ENCODE measurements around the gene PRADC1.

Gene PRADC1

DNA sequence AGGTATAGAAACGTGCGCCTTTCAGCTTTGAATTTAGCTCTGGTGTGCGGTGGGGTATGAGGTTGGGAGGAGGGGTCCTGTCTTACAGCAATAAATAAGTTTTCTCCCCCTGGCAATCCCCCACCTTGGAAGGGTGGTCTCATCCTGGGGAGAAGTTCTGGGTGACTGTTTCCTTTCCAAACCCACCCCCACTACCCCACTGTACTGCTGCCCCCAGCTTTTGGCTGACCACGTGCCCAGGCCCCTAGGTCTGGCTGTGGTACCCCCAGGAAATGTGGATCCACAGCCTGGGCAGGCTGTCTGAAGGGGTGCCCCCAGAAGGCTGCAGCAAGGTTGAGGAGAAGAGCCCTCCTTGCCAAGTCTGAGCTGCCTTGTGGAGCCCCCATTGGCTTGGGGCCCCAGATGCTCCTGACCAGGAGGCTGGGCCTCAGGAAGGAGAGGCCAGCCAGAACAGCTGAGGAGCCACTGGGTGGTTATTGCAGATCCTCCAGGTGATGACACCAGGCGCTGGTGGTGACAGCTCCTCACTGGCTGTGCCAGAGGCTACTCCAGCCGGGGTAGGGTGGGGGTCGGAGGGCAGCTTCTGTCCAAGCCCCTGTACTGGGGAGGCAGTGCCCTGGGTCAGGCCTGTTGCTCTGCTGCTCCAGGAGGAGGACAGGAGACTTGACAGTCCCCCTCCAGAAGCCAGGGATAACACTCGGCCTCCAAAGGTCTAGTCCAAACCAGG lies 25.3 kb upstream of the PRADC1 start:
- no peak for DNase-seq

DNA sequence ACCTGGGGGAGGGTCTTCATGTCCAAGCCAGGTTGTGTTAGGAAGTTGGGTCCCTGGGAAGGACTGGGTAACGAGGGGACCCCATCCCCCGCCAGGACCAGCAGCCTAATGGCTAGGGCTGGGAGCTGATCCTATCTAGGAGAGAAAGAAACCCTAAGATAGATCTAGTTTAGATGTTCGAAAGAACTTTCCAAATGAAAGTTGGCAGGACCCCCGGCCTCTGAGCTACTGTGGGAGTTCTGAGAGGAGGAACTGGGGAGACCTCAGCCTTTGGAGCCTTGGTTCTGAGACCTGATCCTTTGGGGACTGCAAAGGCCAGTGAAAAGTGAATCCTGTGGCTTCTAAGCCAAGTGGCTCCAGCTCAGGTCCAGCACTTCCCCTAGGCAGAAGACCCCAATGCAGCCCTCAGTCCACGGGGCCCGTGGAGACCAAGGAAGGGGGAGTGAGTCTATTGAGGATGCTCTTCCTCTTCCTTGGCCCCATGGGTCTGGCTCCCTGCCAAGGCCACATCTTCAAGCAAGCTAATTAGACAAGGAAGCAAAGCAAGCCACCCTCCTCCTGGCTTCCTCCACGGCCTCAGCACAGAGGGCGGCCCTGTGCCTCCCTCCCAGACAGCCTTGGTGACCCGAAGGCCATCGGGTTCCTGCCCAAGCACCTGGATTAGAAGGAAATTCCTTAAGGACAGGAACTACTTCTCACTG lies 24.5 kb upstream of the PRADC1 start:
- DNase-seq, result no peak

GRCh38 chr2:73257021-73257420 lies 24.0 kb upstream of the PRADC1 start:
- no peak for DNase-seq

DNA sequence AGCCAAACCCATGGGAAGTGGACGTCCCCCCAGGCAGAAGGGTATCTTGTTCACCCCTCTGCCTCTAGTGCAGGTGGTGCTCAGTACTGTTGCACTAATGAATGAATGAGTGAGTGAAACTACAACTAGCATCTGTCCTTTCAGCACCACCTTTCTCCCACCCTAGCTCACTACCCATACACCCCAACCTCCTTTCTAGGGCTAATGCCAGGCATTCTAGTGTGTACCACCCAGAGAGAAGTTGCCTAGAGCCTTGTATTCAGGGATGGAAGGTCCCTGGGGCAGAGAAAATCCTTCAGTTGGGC lies 23.5 kb upstream of the PRADC1 start:
- DNase-seq, result no peak

DNA sequence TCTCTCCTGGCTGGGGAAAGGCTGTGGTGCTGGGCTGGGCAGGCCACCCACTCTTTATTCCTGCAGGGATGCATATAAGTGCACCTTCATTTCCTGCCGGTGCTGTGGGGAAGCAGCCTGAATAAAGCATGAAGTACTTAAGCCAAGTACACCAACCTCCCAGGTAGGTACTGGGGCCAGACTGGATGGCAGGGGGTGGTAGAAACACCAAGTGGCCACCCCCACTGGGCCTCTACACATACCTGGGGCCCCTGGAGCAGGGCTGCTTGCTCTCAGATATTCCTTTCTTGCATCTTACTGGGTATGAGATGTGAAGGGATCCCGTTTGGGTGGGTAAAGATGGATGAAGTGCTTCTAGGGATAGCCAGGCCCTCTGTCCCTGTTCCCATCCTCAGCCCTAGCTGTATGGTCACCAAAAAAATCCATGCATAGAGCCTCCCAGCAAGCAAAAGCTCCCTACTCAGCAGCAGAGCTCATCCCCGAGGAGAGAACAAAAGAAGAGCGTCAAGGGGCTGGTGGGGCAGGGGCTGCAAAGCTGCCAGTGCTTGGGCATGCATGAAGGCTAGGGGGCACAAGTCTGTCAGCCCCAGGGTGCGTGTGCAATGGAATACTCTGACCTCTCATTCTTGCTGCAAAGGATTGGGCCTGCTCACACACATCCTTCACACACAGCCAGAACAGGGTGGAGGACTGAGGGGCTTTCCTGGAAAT lies 23.0 kb upstream of the PRADC1 start:
- DNase-seq, result no peak

DNA sequence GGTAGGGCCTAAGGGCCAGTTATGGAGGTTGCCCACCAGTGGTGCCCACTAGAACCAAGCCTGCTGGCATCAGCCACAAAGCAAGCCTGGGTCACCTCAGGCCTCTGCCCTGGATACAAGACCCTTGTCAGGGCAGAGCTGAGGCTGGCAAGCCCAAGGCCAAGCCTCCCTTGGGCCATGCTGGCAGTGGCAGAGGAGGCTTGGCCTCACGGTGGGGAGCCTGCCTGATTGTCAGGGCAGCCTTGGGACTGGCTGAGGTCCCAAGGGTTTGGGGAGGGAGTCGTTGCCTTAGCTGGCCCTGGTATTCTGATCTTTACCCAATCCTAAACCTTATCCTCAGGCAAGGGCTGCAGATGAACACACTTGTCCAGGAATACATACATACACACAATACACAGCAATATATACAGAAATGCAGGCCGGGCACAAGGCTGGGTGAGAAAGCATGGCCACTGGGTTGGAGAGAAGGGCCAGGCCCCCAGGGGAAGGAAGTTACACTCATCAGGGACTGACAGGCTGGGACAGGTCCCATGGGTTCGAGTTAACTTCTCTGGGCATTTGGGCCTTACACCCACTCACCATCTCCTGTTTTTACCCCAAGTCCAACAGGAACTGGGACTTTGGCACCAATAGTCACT lies 22.1 kb upstream of the PRADC1 start:
- DNase-seq, result no peak

- DNase-seq, result no peak
These were observed 21.4 kb upstream of the PRADC1 start for GRCh38 chr2:73254343-73255006.

GRCh38 chr2:73253901-73254300 lies 20.9 kb upstream of the PRADC1 start:
- DNase-seq, result no peak

DNA sequence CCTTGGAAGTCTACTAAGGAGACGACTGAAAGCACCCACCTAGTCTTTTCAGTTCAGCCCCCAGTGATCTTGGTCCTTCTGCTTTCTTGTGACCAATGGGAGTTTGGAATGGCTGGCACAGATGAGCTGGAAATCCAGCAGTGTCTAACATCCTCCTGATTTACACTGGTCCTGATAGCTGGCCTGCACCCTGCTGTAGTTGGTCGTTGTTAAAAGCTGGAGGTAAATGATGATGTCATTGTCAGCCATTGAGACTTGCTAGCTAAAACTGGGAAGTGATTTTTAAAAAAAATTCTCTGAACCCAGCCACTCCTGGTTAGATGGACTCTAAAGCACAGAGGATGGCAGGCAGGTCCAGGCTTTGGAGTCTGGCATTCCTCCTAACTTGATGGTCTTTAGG lies 20.4 kb upstream of the PRADC1 start:
- no peak for DNase-seq

- no peak for DNase-seq
These were observed 19.4 kb upstream of the PRADC1 start for GRCh38 chr2:73252238-73253027.

DNA sequence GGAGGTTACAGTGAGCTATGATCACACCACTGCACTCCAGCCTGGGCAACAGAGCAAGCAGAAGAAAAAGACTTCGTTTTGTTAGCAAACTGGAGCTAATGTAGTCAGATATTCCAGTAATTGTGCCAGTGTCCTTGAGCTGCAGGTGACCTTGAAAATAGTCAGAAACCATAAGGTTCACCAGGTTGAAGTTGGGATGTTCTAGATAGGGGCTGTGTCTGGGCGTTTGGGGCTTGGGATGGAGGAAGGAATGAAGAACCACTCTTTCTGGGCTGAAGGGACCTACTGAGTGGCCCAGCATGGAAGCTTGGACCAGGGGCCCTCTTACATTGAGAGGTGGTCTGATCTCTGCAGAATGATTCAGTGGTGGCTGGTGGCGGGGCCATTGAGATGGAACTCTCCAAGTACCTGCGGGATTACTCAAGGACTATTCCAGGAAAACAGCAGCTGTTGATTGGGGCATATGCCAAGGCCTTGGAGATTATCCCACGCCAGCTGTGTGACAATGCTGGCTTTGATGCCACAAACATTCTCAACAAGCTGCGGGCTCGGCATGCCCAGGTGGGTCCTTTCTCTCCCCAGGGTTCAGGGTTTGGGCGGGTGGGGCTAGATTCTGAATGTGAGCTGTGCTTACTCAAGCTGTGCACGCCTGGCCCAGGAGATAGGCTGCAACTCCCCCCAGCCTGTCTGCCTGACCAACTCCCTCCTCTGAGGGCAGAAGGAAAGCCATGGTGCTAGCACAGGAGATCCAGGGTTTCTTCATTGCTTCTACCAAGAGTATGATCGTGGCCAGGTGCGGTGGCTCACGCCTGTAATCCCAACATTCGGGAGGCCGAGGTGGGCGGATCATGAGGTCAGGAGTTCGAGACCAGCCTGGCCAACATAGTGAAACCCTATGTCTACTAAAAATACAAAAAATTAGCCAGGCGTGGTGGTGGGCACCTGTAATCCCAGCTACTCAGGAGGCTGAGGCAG lies 18.1 kb upstream of the PRADC1 start:
- DNase-seq, result no peak

GRCh38 chr2:73249636-73250035 lies 16.6 kb upstream of the PRADC1 start:
- no peak for DNase-seq

GRCh38 chr2:73246850-73247249 lies 13.8 kb upstream of the PRADC1 start:
- DNase-seq, result no peak

DNA sequence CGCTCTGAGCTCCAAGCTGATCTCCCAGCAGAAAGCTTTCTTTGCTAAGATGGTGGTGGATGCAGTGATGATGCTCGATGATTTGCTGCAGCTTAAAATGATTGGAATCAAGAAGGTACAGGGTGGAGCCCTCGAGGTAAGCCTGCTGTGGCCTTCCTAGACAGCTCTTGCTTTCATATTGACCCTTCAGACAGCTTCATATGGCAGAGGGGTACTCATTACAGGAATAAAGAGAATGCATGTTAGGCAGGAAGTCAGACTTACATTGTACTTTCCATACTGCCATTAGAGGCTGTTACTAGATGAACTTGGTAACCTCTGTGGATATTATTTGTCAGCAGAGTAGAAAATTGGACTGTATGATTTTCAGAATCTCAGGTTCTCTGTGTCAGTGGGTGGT lies 11.5 kb upstream of the PRADC1 start:
- DNase-seq, result no peak

GRCh38 chr2:73243884-73244570 lies 11.0 kb upstream of the PRADC1 start:
- peak; percentile 59 for DNase-seq

DNA sequence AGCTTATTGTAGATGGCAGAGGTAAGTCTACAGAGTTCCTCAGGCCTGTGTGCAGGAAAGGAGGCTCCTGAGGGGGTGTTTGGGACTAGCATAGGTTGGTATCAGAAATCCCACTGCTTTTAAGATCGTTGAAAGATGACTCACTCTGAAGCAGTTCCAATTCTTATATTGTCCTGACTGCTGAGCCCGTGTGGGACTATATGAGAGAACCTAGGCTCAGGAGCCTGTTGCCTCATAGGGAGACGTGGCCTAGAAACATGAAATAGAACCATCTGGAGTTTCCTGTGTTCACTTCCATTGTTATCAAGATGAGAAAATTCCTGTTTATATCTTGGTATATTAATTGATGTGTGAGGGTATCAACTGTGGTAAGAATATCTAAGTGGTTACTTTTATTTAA lies 6.7 kb upstream of the PRADC1 start:
- DNase-seq, result no peak

- DNase-seq, result no peak
These were observed 5.9 kb upstream of the PRADC1 start for GRCh38 chr2:73238976-73239375.

DNA sequence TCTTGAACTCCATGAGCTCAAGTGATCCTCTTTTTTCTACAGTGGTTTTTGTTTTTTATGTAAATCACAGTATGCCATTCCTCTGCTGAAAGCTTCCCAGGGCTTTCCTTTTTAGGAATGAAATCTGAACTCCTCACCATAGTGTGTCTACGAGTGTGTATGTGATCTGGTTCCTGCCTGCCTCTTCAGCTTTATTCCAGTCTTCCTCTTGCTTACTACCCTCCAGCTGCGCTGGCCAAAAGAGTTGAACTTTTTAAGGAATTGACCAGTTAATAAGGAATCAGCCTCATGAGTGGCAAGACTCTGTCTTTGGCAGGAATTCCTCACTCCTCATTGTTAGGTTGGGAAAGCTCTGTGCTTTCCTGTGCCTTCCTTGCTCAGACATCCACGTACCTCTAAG lies 5.1 kb upstream of the PRADC1 start:
- no peak for DNase-seq

DNA sequence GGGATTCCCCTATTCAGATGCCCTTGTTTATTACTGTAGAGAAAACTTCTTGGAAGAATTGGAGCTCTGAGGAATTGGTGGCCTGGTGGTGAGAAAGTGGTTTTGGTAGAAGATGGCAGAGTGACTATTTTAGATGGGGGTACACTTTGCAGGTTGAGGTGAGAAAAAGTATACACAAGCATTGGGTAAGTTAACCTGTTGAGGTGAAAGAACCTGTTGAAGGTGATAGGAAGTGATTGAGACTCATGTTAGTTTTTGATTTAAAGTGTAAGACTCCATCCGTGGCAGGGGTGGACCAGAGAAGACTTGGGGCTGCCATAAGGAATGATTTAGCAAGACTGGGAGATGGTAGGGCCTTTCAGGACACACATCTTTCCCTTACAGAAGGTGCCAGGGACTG lies 4.1 kb upstream of the PRADC1 start:
- DNase-seq, result no peak

DNA sequence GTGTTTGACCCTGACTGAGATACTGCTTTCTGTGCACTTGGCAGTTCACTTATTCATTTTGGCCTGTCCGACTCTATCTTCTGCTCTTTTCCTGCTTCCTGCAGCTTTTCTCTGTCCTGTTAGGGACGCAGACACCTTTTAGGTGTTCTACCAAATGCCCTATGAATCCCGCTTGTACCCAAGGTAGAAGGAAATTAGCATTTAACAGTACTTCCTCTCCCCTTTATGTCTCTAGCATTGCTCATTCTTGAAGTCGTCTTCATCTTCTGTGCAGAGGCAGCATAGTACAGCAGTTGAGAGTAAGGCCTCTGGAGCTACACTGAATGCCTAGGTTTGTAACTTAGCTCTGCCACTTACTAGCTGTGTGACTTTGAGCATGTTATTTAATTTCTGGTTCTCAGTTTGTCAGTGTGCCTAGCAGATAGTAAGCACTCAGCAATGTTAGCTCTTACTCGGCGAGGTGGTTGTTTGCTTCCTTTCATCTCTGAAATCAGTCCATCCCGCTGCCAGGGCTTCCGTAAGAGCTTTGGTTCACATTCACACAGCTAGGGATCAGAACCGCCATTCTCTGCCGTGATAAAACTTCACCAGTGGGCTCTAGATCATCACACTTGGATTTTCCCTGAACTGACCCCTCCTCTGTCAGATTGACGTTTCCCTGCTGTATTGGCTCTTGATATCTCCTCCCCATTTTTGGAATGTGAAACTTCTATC lies 2.4 kb upstream of the PRADC1 start:
- no peak for DNase-seq
